Ectodermal cell (in vitro differentiated cells): ENCODE measurements around the gene AMN1.
"Not testable (repeated sequence)": the region's sequence is repeated elsewhere in the genome, so short reads cannot be mapped to it uniquely, and the experiment has no call there.

Experiments used
- H3K27ac ChIP-seq: 2 replicates; pipeline ENCODE4 v1.7.0; 2013; ENCODE audit warnings: mild to moderate bottlenecking, low read depth, low read length; ENCODE audit not compliant: insufficient read depth, poor library complexity, severe bottlenecking
- H3K27me3 ChIP-seq: 2 replicates; pipeline ENCODE4 v1.7.0; 2013; ENCODE audit warnings: mild to moderate bottlenecking, low read length; ENCODE audit not compliant: insufficient read depth, control insufficient read depth, poor library complexity, severe bottlenecking
- H3K36me3 ChIP-seq: one replicate; pipeline ENCODE4 v1.7.0; 2013; ENCODE audit warnings: low read length; ENCODE audit not compliant: control insufficient read depth, insufficient read depth
- H3K4me1 ChIP-seq: one replicate; pipeline ENCODE4 v1.7.0; 2013; ENCODE audit warnings: low read length; ENCODE audit not compliant: control insufficient read depth, insufficient read depth
- H3K4me3 ChIP-seq: 2 replicates; pipeline ENCODE4 v1.7.0; 2013; ENCODE audit warnings: low read depth, low read length, control low read depth; ENCODE audit not compliant: insufficient read depth
- H3K9me3 ChIP-seq: 2 replicates; pipeline ENCODE4 v1.7.0; 2013; ENCODE audit warnings: mild to moderate bottlenecking, low read length, moderate library complexity; ENCODE audit not compliant: control insufficient read depth
- WGBS, 2 experiments: methylation state at CpG; one replicate each; pipeline ENCODE4 v1.1.7; 2013; ENCODE audit warnings: missing lambda C conversion rate in 2 of 2; 5-methylcytosine and 5-hydroxymethylcytosine counted together

AMN1 gene

GRCh38 chr12:31752450-31752849, 23.6 kb upstream of the AMN1 start:
- Histone ChIP-seq H3K4me1 (no peaks in the 10 kb centered on the region), H3K36me3 (no peaks in the 10 kb centered on the region), H3K27me3 (no peaks in the 10 kb centered on the region), H3K27ac (no peak overlapping the region), H3K4me3 (no peak overlapping the region), H3K9me3 (no peaks in the 10 kb centered on the region)
- 81 to 86% methylated on average over 4 of the region's 4 CpGs for WGBS, 2 experiments

GRCh38 chr12:31751085-31751484, 22.3 kb upstream of the AMN1 start:
- Histone ChIP-seq H3K4me3 (no peak overlapping the region), H3K27me3 (no peaks in the 10 kb centered on the region), H3K4me1 (no peaks in the 10 kb centered on the region), H3K36me3 (no peaks in the 10 kb centered on the region), H3K27ac (no peak overlapping the region), H3K9me3 (no peaks in the 10 kb centered on the region)
- WGBS, 2 experiments = 96 to 100% methylated on average over 1 of the region's 2 CpGs

GRCh38 chr12:31750747-31751039, 21.9 kb upstream of the AMN1 start:
- no peaks in the 10 kb centered on the region for H3K4me1 ChIP-seq
- WGBS, 2 experiments = 79 to 90% methylated on average over 2 of the region's 2 CpGs
- H3K27me3 ChIP-seq = no peaks in the 10 kb centered on the region
- H3K4me3 ChIP-seq = no peak overlapping the region
- no peak overlapping the region for H3K27ac ChIP-seq
- H3K36me3 ChIP-seq = no peaks in the 10 kb centered on the region
- no peaks in the 10 kb centered on the region for H3K9me3 ChIP-seq

- H3K4me1 ChIP-seq = no peaks in the 10 kb centered on the region
- H3K9me3 ChIP-seq = no peaks in the 10 kb centered on the region
- H3K27me3 ChIP-seq = no peaks in the 10 kb centered on the region
- H3K4me3 ChIP-seq = no peak overlapping the region
- H3K36me3 ChIP-seq = no peaks in the 10 kb centered on the region
- 83% methylated on average over 5 of the region's 5 CpGs for WGBS, 2 experiments
- H3K27ac ChIP-seq = no peak overlapping the region
Measured at GRCh38 chr12:31749024-31749704, 20.3 kb upstream of the AMN1 start.

- Histone ChIP-seq H3K9me3 (no peaks in the 10 kb centered on the region), H3K36me3 (no peaks in the 10 kb centered on the region), H3K27ac (no peak overlapping the region), H3K4me3 (no peak overlapping the region), H3K27me3 (no peaks in the 10 kb centered on the region), H3K4me1 (no peaks in the 10 kb centered on the region)
- WGBS, 2 experiments = 95 to 100% methylated on average over 1 to 2 of the region's 2 CpGs
Measured at GRCh38 chr12:31745242-31745641, 16.4 kb upstream of the AMN1 start.

- not testable (repeated sequence) for H3K4me1 ChIP-seq, H3K9me3 ChIP-seq, H3K36me3 ChIP-seq, H3K27ac ChIP-seq, H3K4me3 ChIP-seq, H3K27me3 ChIP-seq
- WGBS, 2 experiments = 85 to 93% methylated on average over 4 of the region's 4 CpGs
Measured at GRCh38 chr12:31744363-31744762, 15.5 kb upstream of the AMN1 start.

GRCh38 chr12:31742891-31743290, 14.1 kb upstream of the AMN1 start:
- no peaks in the 10 kb centered on the region for H3K36me3 ChIP-seq
- H3K27me3 ChIP-seq = no peaks in the 10 kb centered on the region
- no peaks in the 10 kb centered on the region for H3K4me1 ChIP-seq
- H3K27ac ChIP-seq = no peak overlapping the region
- H3K4me3 ChIP-seq = no peak overlapping the region
- H3K9me3 ChIP-seq = no peaks in the 10 kb centered on the region
- WGBS, 2 experiments = 84 to 90% methylated on average over 1 of the region's 1 CpG

GRCh38 chr12:31740628-31741027, 11.8 kb upstream of the AMN1 start:
- 36 to 43% methylated on average over 2 of the region's 3 CpGs for WGBS, 2 experiments
- Histone ChIP-seq H3K36me3 (no peaks in the 10 kb centered on the region), H3K4me1 (no peaks in the 10 kb centered on the region), H3K27me3 (no peaks in the 10 kb centered on the region), H3K27ac (no peak overlapping the region), H3K9me3 (no peaks in the 10 kb centered on the region), H3K4me3 (no peak overlapping the region)

- Histone ChIP-seq H3K4me3 (no peak overlapping the region), H3K36me3 (no peaks in the 10 kb centered on the region), H3K27me3 (no peaks in the 10 kb centered on the region), H3K9me3 (no peaks in the 10 kb centered on the region), H3K27ac (no peak overlapping the region), H3K4me1 (no peaks in the 10 kb centered on the region)
- WGBS, 2 experiments = 86 to 93% methylated on average over 2 of the region's 2 CpGs
Measured at GRCh38 chr12:31737763-31738162, 8.9 kb upstream of the AMN1 start.

- Histone ChIP-seq H3K9me3 (no peaks in the 10 kb centered on the region), H3K27me3 (no peaks in the 10 kb centered on the region), H3K27ac (no peak overlapping the region), H3K4me1 (no peaks in the 10 kb centered on the region), H3K4me3 (no peak overlapping the region), H3K36me3 (no peaks in the 10 kb centered on the region)
- 96 to 97% methylated on average over 3 of the region's 4 CpGs for WGBS, 2 experiments
Measured at GRCh38 chr12:31737345-31737744, 8.5 kb upstream of the AMN1 start.

GRCh38 chr12:31736472-31736871, 7.7 kb upstream of the AMN1 start:
- no peak overlapping the region for H3K27ac ChIP-seq

More at GRCh38 chr12:31736472-31736871, 7.7 kb upstream of the AMN1 start:
- Histone ChIP-seq H3K36me3 (no peaks in the 10 kb centered on the region), H3K4me3 (no peak overlapping the region), H3K27me3 (no peaks in the 10 kb centered on the region), H3K9me3 (no peaks in the 10 kb centered on the region), H3K4me1 (no peaks in the 10 kb centered on the region)
